HG03460 (cell line): ENCODE data around the gene KLHDC3.

Source experiments
- ATAC-seq: cut with Tn5 transposase; IDR thresholded peaks from one replicate; pipeline ENCODE4 v1.9.1; 2021; ENCODE audit not compliant: unreplicated experiment

The KLHDC3 gene, protein sequence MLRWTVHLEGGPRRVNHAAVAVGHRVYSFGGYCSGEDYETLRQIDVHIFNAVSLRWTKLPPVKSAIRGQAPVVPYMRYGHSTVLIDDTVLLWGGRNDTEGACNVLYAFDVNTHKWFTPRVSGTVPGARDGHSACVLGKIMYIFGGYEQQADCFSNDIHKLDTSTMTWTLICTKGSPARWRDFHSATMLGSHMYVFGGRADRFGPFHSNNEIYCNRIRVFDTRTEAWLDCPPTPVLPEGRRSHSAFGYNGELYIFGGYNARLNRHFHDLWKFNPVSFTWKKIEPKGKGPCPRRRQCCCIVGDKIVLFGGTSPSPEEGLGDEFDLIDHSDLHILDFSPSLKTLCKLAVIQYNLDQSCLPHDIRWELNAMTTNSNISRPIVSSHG

GRCh38 chr6:43013843-43014433 is at the start of gene KLHDC3, which contains the start of gene MEA1:
TSS of gene KLHDC3 (plus strand) at chr6:43014249. CDS start at chr6:43017193, 2,944 bp downstream.
TSS of gene MEA1 (minus strand) at chr6:43013946. CDS start at chr6:43013813, 133 bp downstream.
- peak; percentile 93 for ATAC-seq

- no peak for ATAC-seq
These were observed 47.5 kb upstream of the KLHDC3 start for GRCh38 chr6:42966571-42966970.

GRCh38 chr6:42967228-42967627 is 46.8 kb upstream of the KLHDC3 start:
- no peak for ATAC-seq

DNA sequence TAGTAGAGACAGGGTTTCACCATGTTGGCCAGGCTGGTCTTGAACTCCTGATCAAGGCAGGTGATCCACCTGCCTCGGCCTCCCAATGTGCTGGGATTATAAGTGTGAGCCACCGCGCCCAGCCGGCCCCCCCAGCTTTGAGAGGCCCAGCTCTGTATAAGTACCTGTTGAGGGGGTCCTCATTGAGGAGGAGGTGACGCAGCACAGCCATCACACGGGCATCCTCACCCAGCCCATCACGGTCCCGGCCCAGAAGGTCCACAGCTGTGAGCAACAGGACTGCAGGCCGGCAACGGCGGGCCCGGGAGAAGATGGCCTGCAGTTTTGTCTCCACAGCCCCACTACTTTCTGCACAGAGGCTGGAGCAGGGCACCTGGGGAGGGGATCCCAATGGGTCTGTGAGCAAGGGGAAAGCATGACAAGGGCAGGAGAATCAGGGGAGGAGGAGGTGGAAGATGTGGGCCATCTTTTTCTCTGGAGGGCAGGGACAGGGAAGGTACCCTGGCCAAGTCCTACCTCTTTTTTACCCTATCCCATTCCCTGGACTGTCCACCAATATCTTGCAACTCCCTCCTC is 45.8 kb upstream of the KLHDC3 start:
- ATAC-seq, result no peak

- no peak for ATAC-seq
These were observed 45.3 kb upstream of the KLHDC3 start for GRCh38 chr6:42968783-42969182.

DNA sequence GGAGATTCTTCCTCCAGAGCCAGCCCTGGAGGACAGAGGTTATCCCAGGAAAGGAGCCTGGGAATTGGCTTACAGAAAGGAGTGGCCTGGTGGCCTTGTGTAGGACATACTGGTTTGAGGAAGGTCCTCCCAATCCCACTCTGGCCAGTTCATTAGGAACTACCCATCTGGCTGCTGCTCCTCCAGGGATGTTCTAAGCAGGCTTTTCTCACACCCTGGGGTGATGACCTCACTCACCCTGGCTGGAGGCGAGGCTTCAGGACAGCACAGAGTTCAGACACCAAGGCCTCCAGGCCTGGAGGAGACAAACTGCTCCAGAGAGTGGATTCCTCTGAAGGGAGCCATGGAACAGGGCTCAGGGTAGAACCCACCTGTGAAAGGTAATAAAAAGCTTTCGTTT is 44.6 kb upstream of the KLHDC3 start:
- no peak for ATAC-seq

DNA sequence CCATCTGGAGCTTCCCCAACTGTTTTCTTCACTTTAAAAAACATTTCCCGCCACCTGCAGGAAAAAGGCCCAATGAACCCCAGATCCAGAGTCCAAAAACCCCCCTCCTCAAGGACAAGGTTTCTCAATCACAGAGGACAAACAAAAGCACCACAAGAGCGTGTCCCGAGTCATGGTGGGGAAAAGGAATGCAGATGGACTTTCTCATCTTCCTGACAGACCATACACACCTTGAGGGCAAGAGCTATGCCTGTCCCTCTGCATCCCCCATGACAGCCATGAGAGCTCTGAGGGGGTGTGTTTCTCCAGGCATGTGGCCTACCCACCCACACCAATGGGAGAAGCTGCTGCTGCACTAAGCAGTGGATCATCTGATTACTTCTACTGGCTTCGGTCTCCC is 44.1 kb upstream of the KLHDC3 start:
- ATAC-seq, result no peak

- no peak for ATAC-seq
These were observed 43.0 kb upstream of the KLHDC3 start for GRCh38 chr6:42970871-42971612.

DNA sequence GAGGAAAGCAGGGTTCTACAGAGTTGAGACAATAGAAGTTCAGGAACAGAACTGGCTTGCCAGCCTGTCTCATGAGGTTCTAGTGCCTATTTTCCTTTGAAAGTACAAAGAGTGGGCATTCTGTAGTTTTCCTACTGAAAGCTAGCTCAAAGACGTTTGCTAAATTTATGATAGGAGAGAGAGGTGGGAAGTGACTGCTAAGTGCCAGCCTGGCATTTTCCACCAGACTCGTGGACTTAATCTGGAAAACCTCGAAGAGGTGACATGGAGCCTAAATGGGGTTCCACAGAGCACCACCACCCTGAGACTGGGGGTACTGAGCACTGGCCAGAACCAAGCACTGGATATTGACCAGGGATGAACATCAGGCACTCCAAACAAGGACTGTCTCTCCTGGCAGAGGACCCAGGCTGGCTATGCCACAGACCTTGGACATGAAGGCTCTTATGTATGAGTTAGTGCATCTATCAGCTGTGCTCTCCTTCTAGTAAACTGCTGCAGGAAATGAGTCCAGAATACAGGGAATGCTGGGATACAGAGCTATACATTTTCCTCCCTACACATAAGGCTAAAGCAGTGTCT is 42.2 kb upstream of the KLHDC3 start:
- no peak for ATAC-seq

DNA sequence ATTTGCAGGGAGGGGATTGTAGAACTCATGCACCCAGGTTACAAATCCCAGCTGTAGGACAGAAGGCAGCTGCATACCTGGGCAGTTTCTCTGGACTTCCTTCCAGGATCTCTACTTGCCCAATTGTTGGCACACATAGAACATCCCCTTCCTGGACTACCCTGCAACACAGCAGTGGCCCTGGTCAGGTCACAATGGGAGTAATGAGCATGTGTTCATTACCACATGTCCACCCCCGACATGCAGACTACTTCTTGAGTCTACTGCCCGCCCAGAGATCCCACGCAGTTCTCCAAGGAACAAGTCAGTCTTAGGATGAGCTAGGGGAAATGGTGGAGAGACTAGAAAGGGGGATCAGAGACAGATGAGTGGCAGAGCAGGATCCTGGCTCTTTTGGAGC is 40.1 kb upstream of the KLHDC3 start:
- no peak for ATAC-seq

DNA sequence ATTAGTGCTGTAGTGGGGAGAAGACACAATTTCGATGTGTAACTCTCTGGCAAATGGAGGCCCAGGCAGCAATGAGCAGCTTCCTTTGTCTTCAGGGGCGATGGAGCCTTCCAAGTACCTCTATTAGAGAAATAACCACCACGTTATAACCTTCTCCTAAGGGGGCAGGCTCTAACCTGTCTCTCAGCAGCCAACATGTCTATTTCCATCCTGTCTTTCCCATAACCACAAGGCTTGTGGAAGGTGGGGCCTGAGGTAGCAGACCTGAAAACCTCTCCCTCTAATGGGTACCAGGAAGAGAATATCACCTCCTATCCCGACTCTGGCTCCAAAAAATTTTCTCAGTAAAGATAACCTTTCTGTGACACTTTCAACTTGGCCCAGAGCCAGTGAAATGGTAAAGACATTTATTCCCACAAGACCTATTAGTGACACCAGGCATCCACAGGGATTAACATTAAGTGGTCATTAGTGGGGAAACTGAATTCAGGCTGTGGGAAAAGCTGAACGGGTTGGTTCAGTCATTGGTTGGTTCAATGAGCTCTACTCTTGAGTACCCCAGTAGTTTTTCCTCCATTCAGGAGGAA is 39.0 kb upstream of the KLHDC3 start:
- ATAC-seq, result no peak

GRCh38 chr6:42978487-42978838 is 35.6 kb upstream of the KLHDC3 start:
- no peak for ATAC-seq

- peak; percentile 95 for ATAC-seq
These were observed 35.1 kb upstream of the KLHDC3 start, which contains the start of gene PEX6 for GRCh38 chr6:42978839-42979522. TSS of gene PEX6 (minus strand) at chr6:42979181. CDS start at chr6:42979150, 31 bp downstream.

DNA sequence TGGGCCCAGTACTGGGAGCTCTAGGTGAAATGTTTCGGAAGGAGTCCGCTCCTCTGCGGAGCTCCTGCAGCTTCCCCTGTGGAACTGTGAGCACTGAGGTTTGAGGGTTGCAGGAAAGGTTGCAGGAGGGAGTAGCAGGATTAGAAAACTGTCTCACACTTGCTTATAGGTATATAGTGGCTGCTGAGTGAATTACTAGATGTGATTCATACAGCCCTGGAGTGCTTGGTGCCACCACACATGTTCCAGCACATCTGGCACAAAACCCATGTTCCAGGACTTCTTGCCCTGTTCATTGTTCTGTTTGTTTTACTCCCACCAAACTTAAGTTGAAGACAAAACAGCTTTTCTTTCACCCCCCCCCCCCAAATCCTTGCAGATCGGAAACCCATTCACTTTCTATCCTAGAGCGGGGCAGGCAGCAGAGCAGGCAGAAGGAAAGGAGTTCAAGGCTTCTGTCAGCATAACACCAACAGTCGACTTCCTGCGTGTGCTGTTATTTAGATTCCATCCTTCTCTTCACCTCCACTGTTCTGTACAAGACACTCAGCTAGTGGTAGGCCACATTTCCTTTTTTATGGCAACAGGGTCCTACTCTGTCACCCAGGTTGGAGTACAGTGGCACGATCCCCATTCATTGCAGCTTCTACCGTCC is 34.4 kb upstream of the KLHDC3 start:
- ATAC-seq, result peak; percentile 4

DNA sequence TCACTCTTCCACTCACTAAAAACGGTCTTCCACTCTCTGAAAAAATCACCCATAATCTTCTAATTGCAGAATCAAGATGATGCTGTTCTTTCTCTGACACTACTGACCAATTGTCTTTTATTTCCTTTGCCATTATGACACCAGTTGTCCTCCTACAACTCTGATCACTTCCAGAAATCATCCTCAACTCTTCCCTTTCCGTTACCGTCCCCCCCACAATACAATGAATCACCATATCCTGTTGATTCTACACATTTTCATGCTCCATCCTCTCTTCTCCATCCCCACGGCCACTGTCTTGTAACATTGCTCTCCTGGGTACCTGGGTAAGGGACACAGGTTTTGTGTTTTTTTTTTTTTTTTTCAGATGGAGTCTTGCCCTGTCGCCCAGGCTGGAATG is 32.2 kb upstream of the KLHDC3 start:
- no peak for ATAC-seq

DNA sequence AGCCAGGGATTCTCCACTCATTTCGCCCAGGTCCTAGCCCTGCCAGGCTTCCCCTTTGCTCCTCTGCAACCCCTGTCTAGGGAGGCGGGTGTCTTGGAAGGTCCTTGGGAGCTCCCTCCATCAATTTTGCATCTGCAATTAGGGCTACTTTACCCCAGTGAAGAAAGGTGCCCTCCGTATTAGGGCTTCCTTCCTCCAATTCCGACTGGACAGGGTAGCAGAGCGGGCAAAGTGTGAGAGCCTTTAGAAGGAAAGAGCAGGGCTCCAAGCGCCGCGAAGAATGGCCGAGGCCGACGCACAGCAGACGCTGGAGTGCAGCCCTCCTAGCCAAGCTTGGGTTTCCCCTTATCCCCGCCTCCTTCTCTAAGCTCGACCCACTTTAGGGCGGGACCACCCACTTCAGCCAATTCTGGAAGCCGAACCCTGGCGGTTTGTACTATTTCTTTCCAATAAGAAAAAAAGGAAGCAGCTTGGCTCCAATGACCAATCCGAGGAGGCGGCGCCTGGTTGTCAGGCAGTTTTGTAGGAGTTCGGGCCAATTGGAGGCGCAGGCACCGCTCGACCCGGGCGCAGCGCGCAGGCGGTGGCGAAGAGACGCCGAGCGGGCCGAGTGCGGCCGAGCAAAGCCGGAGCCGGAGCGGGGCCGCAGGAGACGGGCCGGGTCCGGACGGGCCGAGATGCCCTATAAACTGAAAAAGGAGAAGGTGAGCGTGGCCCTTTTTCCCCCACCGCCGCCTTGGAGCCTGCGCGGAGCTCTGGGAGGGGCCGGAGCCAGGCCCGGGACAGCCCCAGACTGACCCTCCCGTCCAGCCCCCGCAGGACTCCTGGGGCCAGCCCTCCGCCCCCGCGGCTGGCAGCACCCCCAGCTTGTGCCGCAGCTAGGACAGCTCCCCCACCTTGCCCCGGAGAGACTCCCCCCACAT is 29.8 kb upstream of the KLHDC3 start, which contains the start of gene PPP2R5D:
PPP2R5D (plus strand) TSS at position 570 of the 923 bp plus-strand sequence; CDS start at position 678, 108 bp downstream.
- peak; percentile 94 for ATAC-seq

DNA sequence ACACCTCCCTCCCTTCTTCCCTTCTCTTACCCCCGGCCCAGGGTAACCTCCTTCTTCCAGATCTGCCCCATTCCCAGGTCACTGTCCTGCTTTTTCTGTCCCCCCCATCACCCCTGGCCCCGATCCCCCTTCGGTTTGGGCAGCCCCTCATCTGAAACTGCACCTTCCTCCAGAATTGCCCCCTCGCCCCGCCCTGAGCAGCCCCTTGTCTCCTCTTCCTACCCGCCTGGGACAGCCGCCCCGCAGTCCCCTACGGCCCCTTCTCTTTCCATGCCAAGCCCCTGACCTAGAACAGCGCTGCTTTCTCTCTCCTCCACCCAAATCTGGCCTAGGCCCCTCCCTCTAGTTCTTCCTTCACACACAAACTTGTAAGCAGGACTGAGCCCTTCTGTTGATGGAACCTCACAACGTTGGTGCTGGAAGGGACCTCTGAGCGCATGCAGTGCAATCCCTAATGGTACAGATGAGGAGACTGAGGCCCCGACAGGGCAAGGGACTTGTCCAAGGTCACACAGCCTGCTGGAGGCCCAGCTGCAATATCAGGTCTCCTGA is 29.0 kb upstream of the KLHDC3 start:
- no peak for ATAC-seq
